B cell (primary cell): ENCODE measurements around the gene UPF1. TPM values are rescaled to one million over a fixed set of nuclear protein-coding genes. Genes with fewer than 3 reads are reported as not detected.

Experiments
- ATAC-seq: fragments of 200-7000 bp; cut with Tn5 transposase; one replicate; pipeline ENCODE4 v1.10.0; 2021; ENCODE audit warnings: low read depth, mild to moderate bottlenecking, moderate number of reproducible peaks, moderate library complexity
- CTCF ChIA-PET: fragments of 350-600 bp; sonication (Branson Sonifier 250); formaldehyde crosslinking; loops from one replicate; lab custom pipeline; 2021; ENCODE audit warnings: antibody characterized with exemption, inconsistent platforms; lab: Charles Lee
- POLR2A ChIA-PET: fragments of 350-600 bp; sonication (Branson Sonifier 250); formaldehyde crosslinking; loops from one replicate; lab custom pipeline; 2021; ENCODE audit warnings: antibody characterized with exemption; lab: Charles Lee
- DNase-seq: peaks from one replicate; pipeline ENCODE4 v3.0.0; 2013
- H2AFZ ChIP-seq: 2 replicates; pipeline ENCODE4 v1.6.1; 2012; ENCODE audit warnings: mild to moderate bottlenecking, low read depth, low read length; ENCODE audit not compliant: insufficient read depth, poor library complexity, severe bottlenecking
- H3K27ac ChIP-seq, 2 donors: 1 replicate in 1 of 2; 2 replicates in 1 of 2; pipeline ENCODE4 v1.5.1; 2012 to 2013; ENCODE audit warnings: low read length in 2 of 2, mild to moderate bottlenecking in 2 of 2, moderate library complexity in 1 of 2
- H3K27me3 ChIP-seq, 4 experiments: fragments of 200-600 bp in 1 of 4; sonication (generic) in 1 of 4; replicated peaks in 1 of 4; 1 replicate in 2 of 4; 2 replicates in 2 of 4; pipeline versions ENCODE4 v1.6.1 to v1.7.0; 2013 to 2016; ENCODE audit warnings: low read length in 3 of 4, mild to moderate bottlenecking in 2 of 4, mixed read lengths in 1 of 4, moderate library complexity in 1 of 4; ENCODE audit not compliant: insufficient read depth in 4 of 4, control insufficient read depth in 3 of 4; ENCODE audit errors: control extremely low read depth in 1 of 4
- H3K36me3 ChIP-seq, 2 experiments: replicated peaks in 1 of 2; 1 replicate in 1 of 2; 2 replicates in 1 of 2; pipeline versions ENCODE4 v1.6.1 to v1.7.1; 2013; ENCODE audit warnings: low read length in 1 of 2; ENCODE audit not compliant: insufficient read depth in 2 of 2, control insufficient read depth in 1 of 2; ENCODE audit errors: control extremely low read depth in 1 of 2, extremely low read depth in 1 of 2
- H3K4me1 ChIP-seq, 2 donors: fragments of 200-600 bp in 1 of 2; sonication (generic) in 1 of 2; 1 replicate in 1 of 2; 2 replicates in 1 of 2; pipeline versions ENCODE4 v1.5.1 to v1.6.1; 2013 to 2017; ENCODE audit warnings: low read length in 2 of 2; ENCODE audit not compliant: control insufficient read depth in 2 of 2, insufficient read depth in 2 of 2
- H3K4me2 ChIP-seq: replicated peaks from 2 replicates; pipeline ENCODE3; 2012; ENCODE audit warnings: mild to moderate bottlenecking, low read depth, low read length; ENCODE audit not compliant: poor library complexity, severe bottlenecking
- H3K4me3 ChIP-seq, 5 experiments: fragments of 200-600 bp in 1 of 5; sonication (generic) in 1 of 5; 1 replicate in 3 of 5; 2 replicates in 2 of 5; pipeline versions ENCODE4 v1.5.1 to v1.7.0; 2011 to 2016; ENCODE audit warnings: low read length in 4 of 5, mild to moderate bottlenecking in 4 of 5, low read depth in 2 of 5, control low read depth in 1 of 5, moderate library complexity in 1 of 5; ENCODE audit not compliant: insufficient read depth in 1 of 5; ENCODE audit errors: control extremely low read depth in 1 of 5, extremely low read depth in 1 of 5
- H3K79me2 ChIP-seq: fragments of 200-600 bp; sonication (generic); one replicate; pipeline ENCODE4 v1.6.0; 2016; ENCODE audit warnings: low read length; ENCODE audit not compliant: control insufficient read depth, insufficient read depth
- H3K9ac ChIP-seq: fragments of 200-600 bp; sonication (generic); 2 replicates; pipeline ENCODE4 v1.6.1; 2017; ENCODE audit warnings: mild to moderate bottlenecking, low read length, moderate library complexity
- H3K9me3 ChIP-seq, 3 donors: one replicate each; pipeline versions ENCODE4 v1.6.1 to v1.7.1; 2013; ENCODE audit warnings: low read length in 2 of 3; ENCODE audit not compliant: control insufficient read depth in 2 of 3, insufficient read depth in 1 of 3; ENCODE audit errors: control extremely low read depth in 1 of 3
- H4K20me1 ChIP-seq: 2 replicates; pipeline ENCODE4 v1.6.0; 2012; ENCODE audit warnings: mild to moderate bottlenecking, low read length; ENCODE audit not compliant: insufficient read depth, control insufficient read depth, poor library complexity, severe bottlenecking
- H3K27ac Mint-ChIP-seq: one replicate; pipeline ENCODE4 v1.8.0; 2021; ENCODE audit warnings: mixed read lengths
- H3K27me3 Mint-ChIP-seq: one replicate; pipeline ENCODE4 v1.8.0; 2021; ENCODE audit warnings: mixed read lengths
- H3K4me1 Mint-ChIP-seq: one replicate; pipeline ENCODE4 v1.8.0; 2021; ENCODE audit warnings: mixed read lengths
- H3K4me3 Mint-ChIP-seq: one replicate; pipeline ENCODE4 v1.8.0; 2021; ENCODE audit warnings: mixed read lengths
- H3K9me3 Mint-ChIP-seq: one replicate; pipeline ENCODE4 v1.8.0; 2022; ENCODE audit warnings: mixed read lengths; ENCODE audit not compliant: insufficient read depth
- EZH2 ChIP-seq: IDR thresholded peaks from 2 replicates; pipeline ENCODE4 v1.6.1; 2012; ENCODE audit warnings: borderline replicate concordance, low read depth, mild to moderate bottlenecking, moderate library complexity, low read length; ENCODE audit not compliant: insufficient read depth, poor library complexity, severe bottlenecking
- WGBS: methylation state at CpG from one replicate; pipeline ENCODE4 v1.1.5; 2013; ENCODE audit warnings: missing lambda C conversion rate; ENCODE audit not compliant: insufficient coverage; 5-methylcytosine and 5-hydroxymethylcytosine counted together
- intact Hi-C: fragments of 100-400 bp; cut with micrococcal nuclease; formaldehyde crosslinking; loops from one replicate; pipeline ENCODE4 v1.10.0; 2022
- polyA plus RNA-seq: library from polyadenylated mRNA; depleted of rRNA; stranded (reverse); fragments of >200 nt; gene quantifications from 2 replicates; pipeline ENCODE4 v1.2.3, GENCODE V29; 2012
- total RNA-seq, 2 donors: library from RNA; stranded (reverse); fragments of 120-200 nt in 1 of 2; gene quantifications; 1 replicate in 1 of 2; 2 replicates in 1 of 2; pipeline versions ENCODE4 v1.2.3 to v1.2.4, GENCODE V29; 2013 to 2022
- TF ChIP-seq, protein P1 (sequence below): fragments of 200-600 bp; IDR thresholded peaks from one replicate; pipeline ENCODE4 v1.8.0; 2022; ENCODE audit warnings: antibody characterized with exemption, mild to moderate bottlenecking

Gene UPF1
- total and polyA plus RNA-seq, 2 donors (not counting 1 experiment from before 2014, with no cell fraction given): 51.9 to 98.6 TPM

DNA sequence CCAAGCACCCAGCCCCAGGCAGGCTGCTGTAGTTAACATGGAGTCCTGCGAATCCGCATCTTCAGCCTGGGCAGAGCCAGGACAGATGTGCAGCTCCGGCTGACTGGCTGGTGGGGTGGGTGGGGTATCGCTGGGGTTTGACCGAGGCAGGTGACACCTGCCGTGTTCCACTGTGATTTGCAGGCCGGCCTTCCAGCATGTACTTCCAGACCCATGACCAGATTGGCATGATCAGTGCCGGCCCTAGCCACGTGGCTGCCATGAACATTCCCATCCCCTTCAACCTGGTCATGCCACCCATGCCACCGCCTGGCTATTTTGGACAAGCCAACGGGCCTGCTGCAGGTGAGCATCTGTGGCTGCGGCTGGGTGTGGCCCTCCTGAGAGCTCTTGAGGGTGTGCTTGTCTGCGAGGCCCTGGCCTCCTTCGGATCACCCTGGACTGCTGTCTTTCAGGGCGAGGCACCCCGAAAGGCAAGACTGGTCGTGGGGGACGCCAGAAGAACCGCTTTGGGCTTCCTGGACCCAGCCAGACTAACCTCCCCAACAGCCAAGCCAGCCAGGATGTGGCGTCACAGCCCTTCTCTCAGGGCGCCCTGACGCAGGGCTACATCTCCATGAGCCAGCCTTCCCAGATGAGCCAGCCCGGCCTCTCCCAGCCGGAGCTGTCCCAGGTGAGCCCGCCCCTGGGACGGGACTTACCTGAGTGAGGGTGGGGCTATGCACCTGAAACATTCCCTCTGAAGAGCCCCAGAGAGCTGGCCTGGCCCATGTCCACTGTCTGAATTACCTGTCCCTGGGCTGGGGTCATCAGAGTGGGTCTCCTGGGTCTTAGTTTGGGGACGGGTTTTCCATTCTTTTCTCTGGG is 33.6 kb downstream of the UPF1 start:
- peaks cover 0 to 3% (median 0%) of the 10 kb centered on the region in 3 donors for H3K9me3 ChIP-seq
- H4K20me1 ChIP-seq: peaks cover 58% of the 10 kb centered on the region
- Mint-ChIP-seq H3K4me1 (peaks cover 13% of the 10 kb centered on the region), H3K4me3 (no peak overlapping the region), H3K9me3 (no peaks in the 10 kb centered on the region), H3K27ac (no peak overlapping the region), H3K27me3 (no peaks in the 10 kb centered on the region)
- no peak overlapping the region for H2AFZ ChIP-seq
- TF ChIP-seq, protein P1, sequence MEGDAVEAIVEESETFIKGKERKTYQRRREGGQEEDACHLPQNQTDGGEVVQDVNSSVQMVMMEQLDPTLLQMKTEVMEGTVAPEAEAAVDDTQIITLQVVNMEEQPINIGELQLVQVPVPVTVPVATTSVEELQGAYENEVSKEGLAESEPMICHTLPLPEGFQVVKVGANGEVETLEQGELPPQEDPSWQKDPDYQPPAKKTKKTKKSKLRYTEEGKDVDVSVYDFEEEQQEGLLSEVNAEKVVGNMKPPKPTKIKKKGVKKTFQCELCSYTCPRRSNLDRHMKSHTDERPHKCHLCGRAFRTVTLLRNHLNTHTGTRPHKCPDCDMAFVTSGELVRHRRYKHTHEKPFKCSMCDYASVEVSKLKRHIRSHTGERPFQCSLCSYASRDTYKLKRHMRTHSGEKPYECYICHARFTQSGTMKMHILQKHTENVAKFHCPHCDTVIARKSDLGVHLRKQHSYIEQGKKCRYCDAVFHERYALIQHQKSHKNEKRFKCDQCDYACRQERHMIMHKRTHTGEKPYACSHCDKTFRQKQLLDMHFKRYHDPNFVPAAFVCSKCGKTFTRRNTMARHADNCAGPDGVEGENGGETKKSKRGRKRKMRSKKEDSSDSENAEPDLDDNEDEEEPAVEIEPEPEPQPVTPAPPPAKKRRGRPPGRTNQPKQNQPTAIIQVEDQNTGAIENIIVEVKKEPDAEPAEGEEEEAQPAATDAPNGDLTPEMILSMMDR: no peak
- no peak for TF ChIP-seq EZH2
- DNase-seq: no peak
- peaks cover 0 to 4% (median 2%) of the 10 kb centered on the region in 4 experiments for H3K27me3 ChIP-seq
- H3K4me3 ChIP-seq: no peak overlapping the region
- H3K4me1 ChIP-seq: peaks cover 9 to 21% of the 10 kb centered on the region in 2 donors
- intact Hi-C loops: no loop called here
- H3K9ac ChIP-seq: no peak overlapping the region
- no peak for ATAC-seq
- H3K27ac ChIP-seq: no peak overlapping the region
- ChIA-PET CTCF (interaction anchor here (1.1 to 2.0 kb wide), 5 partner anchors 10 to 414 kb away, joined by 3 to 17 read pairs (median 3); no protein-coding TSS in a partner anchor), POLR2A (interaction anchor here (0.6 kb wide), 1 partner anchor 394 kb away, joined by 4 read pairs; no protein-coding TSS in a partner anchor)
- peaks cover 0 to 69% of the 10 kb centered on the region in 2 experiments for H3K36me3 ChIP-seq
- 97% methylated on average over 27 of the region's 27 CpGs for WGBS
- H3K79me2 ChIP-seq: peaks cover 3% of the 10 kb centered on the region
- no peak overlapping the region for H3K4me2 ChIP-seq
